ACC112 (cell line): ENCODE data around the gene CEP55.

Experiments used
- H2AFZ ChIP-seq: fragments of 200-600 bp; sonication (generic); one replicate; pipeline ENCODE4 v1.6.0; 2017; ENCODE audit warnings: antibody characterized with exemption, low read length; ENCODE audit not compliant: unreplicated experiment
- H3K27ac ChIP-seq: fragments of 200-600 bp; sonication (generic); 2 replicates; pipeline ENCODE4 v1.5.1; 2014; ENCODE audit warnings: low read depth, mild to moderate bottlenecking, antibody characterized with exemption, low read length, moderate library complexity
- H3K27me3 ChIP-seq: fragments of 200-600 bp; sonication (generic); 2 replicates; pipeline ENCODE4 v1.6.1; 2014; ENCODE audit warnings: mild to moderate bottlenecking, antibody characterized with exemption, low read length, moderate library complexity, mixed read lengths; ENCODE audit not compliant: insufficient read depth
- H3K36me3 ChIP-seq: fragments of 200-600 bp; sonication (generic); 2 replicates; pipeline ENCODE4 v1.6.1; 2016; ENCODE audit warnings: mild to moderate bottlenecking, antibody characterized with exemption, low read length, moderate library complexity, mixed read lengths; ENCODE audit not compliant: insufficient read depth
- H3K4me1 ChIP-seq: fragments of 200-600 bp; sonication (generic); one replicate; pipeline ENCODE4 v1.6.1; 2016; ENCODE audit warnings: low read length, mixed read lengths; ENCODE audit not compliant: insufficient read depth, unreplicated experiment, control insufficient read depth
- H3K4me3 ChIP-seq: fragments of 200-600 bp; sonication (generic); 2 replicates; pipeline ENCODE4 v1.5.1; 2014; ENCODE audit warnings: mild to moderate bottlenecking, low read depth, low read length
- H3K79me2 ChIP-seq: fragments of 200-600 bp; sonication (generic); one replicate; pipeline ENCODE4 v1.6.0; 2016; ENCODE audit warnings: low read length; ENCODE audit not compliant: control insufficient read depth, unreplicated experiment, insufficient read depth

CEP55 gene

DNA sequence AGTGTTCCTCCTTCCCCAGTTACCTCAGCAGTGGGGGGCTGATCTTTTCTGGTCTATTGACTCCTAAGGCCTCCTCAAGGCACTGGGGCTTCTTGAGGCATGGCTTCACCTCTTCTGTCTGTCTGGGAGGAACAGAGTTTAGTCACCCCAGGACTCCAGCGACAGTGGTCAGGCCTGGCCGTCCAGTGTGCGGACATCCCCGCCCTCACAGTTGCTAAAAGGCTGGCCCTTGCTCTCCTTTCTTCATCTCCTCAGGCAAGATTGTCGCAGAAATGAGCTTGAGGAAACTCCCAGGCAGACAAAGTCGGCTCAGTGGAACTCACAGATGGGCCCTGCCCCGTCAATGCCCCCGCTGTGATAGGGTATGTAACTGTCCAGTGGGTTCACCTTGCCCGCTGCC is 63.1 kb downstream of the CEP55 start:
- Histone ChIP-seq H3K79me2 (no peaks in the 10 kb centered on the region), H3K27me3 (peaks cover 8% of the 10 kb centered on the region; the same call in 1 of the 2 replicates), H3K27ac (no peak overlapping the region)

DNA sequence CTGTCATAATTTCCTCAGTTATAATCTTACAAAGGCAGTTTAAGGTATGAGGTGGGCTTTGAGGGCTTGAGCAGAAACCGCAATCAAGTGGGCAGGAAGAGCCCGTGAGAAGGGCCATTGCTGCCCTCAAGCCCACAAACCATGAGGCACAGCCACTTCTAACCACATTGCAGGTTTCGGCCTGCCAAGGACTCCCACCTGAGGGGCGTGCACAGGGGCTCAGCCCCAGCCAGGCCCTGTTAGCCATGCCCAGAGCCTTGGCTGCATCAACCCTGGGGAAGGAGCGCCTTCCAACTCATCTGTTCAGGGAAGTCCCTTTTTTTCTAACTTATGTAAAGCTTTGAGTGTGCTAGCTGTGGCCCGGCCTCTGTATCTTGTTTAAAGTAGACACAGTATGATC is 64.1 kb downstream of the CEP55 start:
- no peak overlapping the region for H3K4me3 ChIP-seq
- no peak overlapping the region for H3K27ac ChIP-seq
- H3K36me3 ChIP-seq = no peaks in the 10 kb centered on the region

More for the DNA sequence above, 63.1 kb downstream of the CEP55 start:
- Histone ChIP-seq H3K4me3 (no peak overlapping the region), H2AFZ (no peak overlapping the region), H3K4me1 (peaks cover 7% of the 10 kb centered on the region), H3K36me3 (no peaks in the 10 kb centered on the region)

GRCh38 chr10:93565446-93565845 is 69.0 kb downstream of the CEP55 start:
- Histone ChIP-seq H3K4me3 (no peak overlapping the region), H3K27me3 (peaks cover 62% of the 10 kb centered on the region), H3K36me3 (no peaks in the 10 kb centered on the region), H3K27ac (no peak overlapping the region), H2AFZ (no peak overlapping the region), H3K4me1 (no peaks in the 10 kb centered on the region), H3K79me2 (no peaks in the 10 kb centered on the region)

More for the DNA sequence above, 64.1 kb downstream of the CEP55 start:
- H3K4me1 ChIP-seq = no peaks in the 10 kb centered on the region
- H3K27me3 ChIP-seq = peaks cover 16% of the 10 kb centered on the region; the same call in 1 of the 2 replicates
- no peak overlapping the region for H2AFZ ChIP-seq
- no peaks in the 10 kb centered on the region for H3K79me2 ChIP-seq

DNA sequence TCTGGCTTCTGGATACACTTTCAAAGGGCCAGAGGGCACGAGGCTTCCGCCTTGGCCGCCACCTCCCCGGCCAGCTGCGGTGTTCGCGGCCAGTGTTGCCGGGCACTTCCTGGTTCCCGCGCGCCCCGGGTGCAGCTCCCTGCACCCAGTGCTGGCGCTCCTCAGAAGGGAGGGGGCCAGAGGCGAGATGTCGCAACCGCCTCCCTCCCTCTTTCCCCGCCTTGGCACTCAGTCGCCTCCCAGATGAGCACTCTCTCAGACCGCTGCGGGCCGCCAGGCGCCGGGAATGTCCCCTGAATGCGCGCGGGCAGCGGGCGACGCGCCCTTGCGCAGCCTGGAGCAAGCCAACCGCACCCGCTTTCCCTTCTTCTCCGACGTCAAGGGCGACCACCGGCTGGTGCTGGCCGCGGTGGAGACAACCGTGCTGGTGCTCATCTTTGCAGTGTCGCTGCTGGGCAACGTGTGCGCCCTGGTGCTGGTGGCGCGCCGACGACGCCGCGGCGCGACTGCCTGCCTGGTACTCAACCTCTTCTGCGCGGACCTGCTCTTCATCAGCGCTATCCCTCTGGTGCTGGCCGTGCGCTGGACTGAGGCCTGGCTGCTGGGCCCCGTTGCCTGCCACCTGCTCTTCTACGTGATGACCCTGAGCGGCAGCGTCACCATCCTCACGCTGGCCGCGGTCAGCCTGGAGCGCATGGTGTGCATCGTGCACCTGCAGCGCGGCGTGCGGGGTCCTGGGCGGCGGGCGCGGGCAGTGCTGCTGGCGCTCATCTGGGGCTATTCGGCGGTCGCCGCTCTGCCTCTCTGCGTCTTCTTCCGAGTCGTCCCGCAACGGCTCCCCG is 70.2 kb downstream of the CEP55 start, which contains the start of gene FFAR4:
FFAR4 (plus strand) TSS at position 231 of the 842 bp plus-strand sequence; CDS start at position 287, 56 bp downstream.
- peak within 1 kb of the TSS; percentile 51 for H3K4me3 ChIP-seq
- no peaks in the 10 kb centered on the region for H3K79me2 ChIP-seq
- no peak within 1 kb of the TSS for H3K27ac ChIP-seq
- no peaks in the 10 kb centered on the region for H3K4me1 ChIP-seq
- no peaks in the 10 kb centered on the region for H3K36me3 ChIP-seq
- H2AFZ ChIP-seq = no peak within 1 kb of the TSS
- peaks cover 74% of the 10 kb centered on the region for H3K27me3 ChIP-seq

DNA sequence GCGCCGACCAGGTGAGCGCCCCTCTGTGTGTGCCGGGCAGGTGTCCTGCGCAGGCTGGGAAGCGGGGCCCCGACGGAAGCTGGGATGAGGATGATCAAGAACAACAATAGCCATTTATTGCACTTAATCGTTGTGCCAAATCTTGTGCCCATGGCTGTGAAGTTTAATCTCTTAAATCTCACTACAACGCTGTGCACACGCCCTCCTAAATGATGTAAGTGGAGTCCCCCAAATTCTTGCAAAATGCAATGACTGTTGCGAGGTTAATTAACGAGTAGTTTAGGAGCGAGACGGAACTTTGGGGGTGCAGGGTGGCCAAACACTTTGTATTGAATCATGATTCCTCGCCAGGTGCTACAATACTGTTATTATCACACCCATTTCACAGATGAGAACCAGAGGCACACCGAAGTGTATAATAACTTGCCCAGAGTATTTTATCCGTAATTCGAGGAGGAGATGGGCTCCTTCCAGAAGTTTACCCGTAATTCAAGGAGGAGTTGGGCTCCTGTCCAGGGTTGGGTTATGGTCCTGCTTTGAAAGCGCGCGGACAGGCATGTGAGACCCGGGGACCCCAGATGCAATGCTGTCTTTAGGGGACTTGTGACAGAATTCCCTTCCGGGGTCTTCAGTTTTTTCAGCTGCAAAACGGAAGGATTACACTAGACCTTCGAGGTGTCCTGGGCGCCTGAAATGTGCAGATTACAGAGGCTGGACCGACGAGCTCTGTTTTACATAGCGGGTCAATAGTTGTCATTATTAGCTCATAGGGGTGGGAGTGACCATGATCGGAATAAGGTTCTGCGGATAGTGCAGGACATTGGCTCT is 71.1 kb downstream of the CEP55 start:
- no peaks in the 10 kb centered on the region for H3K36me3 ChIP-seq
- H2AFZ ChIP-seq = no peak overlapping the region
- peaks cover 81% of the 10 kb centered on the region for H3K27me3 ChIP-seq
- H3K79me2 ChIP-seq = no peaks in the 10 kb centered on the region
- peak overlapping the region; percentile 48; the same call in 1 of the 2 replicates for H3K4me3 ChIP-seq
- no peaks in the 10 kb centered on the region for H3K4me1 ChIP-seq
- H3K27ac ChIP-seq = no peak overlapping the region

DNA sequence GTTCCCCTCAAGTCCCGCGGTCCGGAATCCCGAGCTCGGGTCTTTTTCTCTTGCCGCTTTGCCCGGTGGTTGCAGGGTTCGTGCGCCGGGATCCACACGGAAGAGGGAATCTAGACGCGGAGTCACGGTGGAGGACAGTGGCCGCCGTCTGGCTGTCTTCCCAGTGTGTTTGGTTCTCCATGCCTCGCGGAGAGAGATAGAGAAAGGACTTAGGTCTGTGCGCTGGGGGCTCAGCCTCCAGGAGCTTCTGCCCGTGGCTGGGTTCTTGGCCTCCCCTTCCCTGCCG is 71.6 kb downstream of the CEP55 start:
- no peak overlapping the region for H3K27ac ChIP-seq
- peaks cover 85% of the 10 kb centered on the region for H3K27me3 ChIP-seq
- no peaks in the 10 kb centered on the region for H3K36me3 ChIP-seq
- H3K79me2 ChIP-seq = no peaks in the 10 kb centered on the region
- no peak overlapping the region for H2AFZ ChIP-seq
- no peaks in the 10 kb centered on the region for H3K4me1 ChIP-seq
- peak overlapping the region; percentile 48; the same call in 1 of the 2 replicates for H3K4me3 ChIP-seq

- H3K27ac ChIP-seq = no peak overlapping the region
- H3K4me1 ChIP-seq = no peaks in the 10 kb centered on the region
- no peak overlapping the region for H3K4me3 ChIP-seq
- H2AFZ ChIP-seq = no peak overlapping the region
- no peaks in the 10 kb centered on the region for H3K79me2 ChIP-seq
- no peaks in the 10 kb centered on the region for H3K36me3 ChIP-seq
- H3K27me3 ChIP-seq = peaks cover 90% of the 10 kb centered on the region
These were observed 74.0 kb downstream of the CEP55 start for GRCh38 chr10:93570383-93570782.

GRCh38 chr10:93572606-93573005 is 76.2 kb downstream of the CEP55 start:
- H3K27me3 ChIP-seq = peaks cover 73% of the 10 kb centered on the region
- H3K27ac ChIP-seq = no peak overlapping the region
- H3K4me3 ChIP-seq = no peak overlapping the region
- H2AFZ ChIP-seq = no peak overlapping the region
- no peaks in the 10 kb centered on the region for H3K79me2 ChIP-seq
- no peaks in the 10 kb centered on the region for H3K36me3 ChIP-seq
- H3K4me1 ChIP-seq = no peaks in the 10 kb centered on the region

DNA sequence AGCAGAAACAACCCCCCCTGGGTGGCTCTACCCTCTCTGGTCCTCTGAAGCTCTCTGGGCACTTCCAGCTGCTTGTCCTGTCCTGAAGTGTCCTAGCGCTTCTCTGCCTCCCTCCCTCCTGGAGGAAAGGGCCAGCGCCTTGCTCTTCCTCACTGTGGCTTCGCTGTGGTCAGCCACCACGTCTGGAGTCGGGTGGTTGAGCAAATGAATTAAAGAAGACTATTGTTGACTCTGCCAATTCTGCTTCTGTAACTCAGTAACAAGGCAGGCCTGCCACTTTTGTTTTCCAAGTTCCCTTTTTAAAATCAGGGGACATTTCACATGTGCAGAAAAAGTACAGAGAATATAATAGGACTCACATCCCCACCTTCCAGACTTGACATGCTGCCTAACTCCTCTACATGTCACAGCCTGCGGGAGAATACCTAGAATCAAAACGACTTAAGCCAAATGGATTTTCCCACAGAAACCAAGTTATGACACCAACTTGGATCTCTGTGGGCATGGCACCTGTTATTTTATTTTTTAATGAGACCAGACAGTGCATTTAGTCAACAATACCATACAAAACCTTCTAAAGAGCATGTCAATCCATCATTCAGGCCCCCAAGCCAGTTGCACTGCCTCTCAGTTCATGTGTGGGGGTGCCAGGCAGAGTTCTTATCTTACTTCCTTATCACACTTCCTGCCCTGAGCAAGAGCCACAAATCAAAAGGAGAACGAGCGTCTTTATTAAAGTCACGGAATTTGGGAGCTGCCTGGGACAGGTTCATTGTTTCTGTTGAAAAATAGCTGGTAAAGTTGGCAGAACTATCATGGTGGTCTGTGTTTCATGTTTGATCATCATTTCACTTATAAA is 76.9 kb downstream of the CEP55 start:
- no peaks in the 10 kb centered on the region for H3K36me3 ChIP-seq
- H3K27ac ChIP-seq = no peak overlapping the region
- no peaks in the 10 kb centered on the region for H3K4me1 ChIP-seq
- H2AFZ ChIP-seq = no peak overlapping the region
- no peak overlapping the region for H3K4me3 ChIP-seq
- no peaks in the 10 kb centered on the region for H3K79me2 ChIP-seq
- H3K27me3 ChIP-seq = peaks cover 66% of the 10 kb centered on the region

DNA sequence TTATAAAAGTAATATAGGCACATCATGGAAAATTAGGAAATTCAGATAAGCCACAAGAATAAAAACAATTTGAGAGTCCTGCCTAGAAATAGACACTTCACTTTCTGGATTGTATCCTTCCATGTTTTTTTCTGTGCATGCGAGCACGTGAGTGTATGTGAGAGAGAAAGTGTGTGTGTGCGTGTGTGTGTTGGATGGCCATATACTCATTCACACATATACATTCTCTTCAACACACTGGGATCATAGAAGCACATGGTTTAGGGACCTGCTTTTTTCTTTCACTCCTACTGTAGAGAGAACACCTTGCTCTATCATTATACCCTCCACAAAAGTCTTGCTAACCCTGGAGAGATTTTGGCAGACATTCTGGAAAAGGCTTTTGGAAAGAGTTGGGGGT is 77.5 kb downstream of the CEP55 start:
- H3K36me3 ChIP-seq = no peaks in the 10 kb centered on the region
- H3K79me2 ChIP-seq = no peaks in the 10 kb centered on the region
- no peak overlapping the region for H2AFZ ChIP-seq
- H3K4me1 ChIP-seq = no peaks in the 10 kb centered on the region
- H3K27me3 ChIP-seq = peaks cover 59% of the 10 kb centered on the region
- no peak overlapping the region for H3K4me3 ChIP-seq
- H3K27ac ChIP-seq = no peak overlapping the region
